LNCaP clone FGC (cell line): Measurements from ENCODE around the gene NPAS3.

Experiments
- DNase-seq: peaks from one replicate; pipeline ENCODE4 v3.0.0-alpha.2; 2011; ENCODE audit warnings: low read depth
- H3K4me3 ChIP-seq: 2 replicates; pipeline ENCODE4 v1.5.1; 2011; ENCODE audit warnings: mild to moderate bottlenecking, low read depth, low read length, control low read depth
- CTCF ChIP-seq: IDR thresholded peaks from 2 replicates; pipeline ENCODE4 v1.5.1; 2012; ENCODE audit warnings: mild to moderate bottlenecking; ENCODE audit not compliant: control insufficient read depth, insufficient read depth; ENCODE audit errors: extremely low read depth

The NPAS3 gene

GRCh38 chr14:33524244-33524643 is 585.6 kb downstream of the NPAS3 start:
- no peak overlapping the region for H3K4me3 ChIP-seq
- no peak for TF ChIP-seq CTCF

GRCh38 chr14:33525626-33526025 is 586.9 kb downstream of the NPAS3 start:
- TF ChIP-seq CTCF: no peak
- no peak overlapping the region for H3K4me3 ChIP-seq
- no peak for DNase-seq

More at GRCh38 chr14:33524244-33524643, 585.6 kb downstream of the NPAS3 start:
- DNase-seq: no peak

GRCh38 chr14:33527023-33527634 is 588.5 kb downstream of the NPAS3 start:
- H3K4me3 ChIP-seq: no peak overlapping the region
- TF ChIP-seq CTCF: no peak

GRCh38 chr14:33528655-33529054 is 590.0 kb downstream of the NPAS3 start:
- no peak for TF ChIP-seq CTCF
- H3K4me3 ChIP-seq: no peak overlapping the region
- no peak for DNase-seq

More at GRCh38 chr14:33527023-33527634, 588.5 kb downstream of the NPAS3 start:
- DNase-seq: no peak

- no peak overlapping the region for H3K4me3 ChIP-seq
- DNase-seq: no peak
- TF ChIP-seq CTCF: no peak
These were observed 591.4 kb downstream of the NPAS3 start for GRCh38 chr14:33529787-33530757.

GRCh38 chr14:33532553-33532952 is 593.9 kb downstream of the NPAS3 start:
- H3K4me3 ChIP-seq: no peak overlapping the region
- DNase-seq: no peak
- TF ChIP-seq CTCF: no peak
